ENCODE data around the gene SLC5A11.
"Not testable (repeated sequence)": the region's sequence is repeated elsewhere in the genome, so short reads cannot be mapped to it uniquely, and the experiment has no call there.

The SLC5A11 gene

DNA sequence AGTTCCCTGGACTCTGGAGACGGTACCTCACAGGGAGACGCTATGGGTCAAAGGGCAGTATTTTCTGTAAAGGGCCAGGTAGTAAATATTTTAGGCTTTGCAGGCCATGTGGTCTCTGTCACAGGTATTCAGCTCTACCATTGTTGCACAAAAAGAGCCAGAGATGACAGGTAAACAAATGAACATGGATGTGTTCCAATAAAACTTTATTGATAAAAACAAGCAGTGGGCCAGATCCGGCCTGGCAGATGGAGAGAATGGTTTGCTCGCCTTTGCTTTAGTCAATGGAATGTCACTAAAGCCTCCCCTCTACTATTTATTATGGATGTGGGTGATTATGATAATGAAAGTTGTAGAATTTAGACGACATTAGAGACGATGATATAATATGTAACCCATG is 8.9 kb upstream of the SLC5A11 start:
- no peak for DNase-seq

DNA sequence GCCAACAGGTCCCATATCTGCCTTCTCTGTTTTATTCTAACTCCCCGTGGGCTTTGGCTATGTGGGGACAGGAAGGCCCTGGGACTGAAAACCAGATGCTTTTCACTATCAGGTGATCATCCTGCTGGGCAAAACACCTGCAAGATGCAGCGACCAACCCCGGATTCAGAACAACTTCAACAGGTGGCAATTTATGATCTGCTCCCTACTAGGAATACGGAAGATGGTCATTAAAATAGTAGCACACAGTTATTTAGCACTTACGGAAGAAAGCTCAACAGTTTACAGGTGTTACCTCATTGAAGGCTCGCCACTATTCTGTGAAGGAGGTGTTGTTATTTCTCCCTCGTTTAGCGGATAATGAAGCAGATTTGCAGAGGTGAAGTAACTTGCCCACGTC is 7.8 kb upstream of the SLC5A11 start:
- DNase-seq: no peak

DNA sequence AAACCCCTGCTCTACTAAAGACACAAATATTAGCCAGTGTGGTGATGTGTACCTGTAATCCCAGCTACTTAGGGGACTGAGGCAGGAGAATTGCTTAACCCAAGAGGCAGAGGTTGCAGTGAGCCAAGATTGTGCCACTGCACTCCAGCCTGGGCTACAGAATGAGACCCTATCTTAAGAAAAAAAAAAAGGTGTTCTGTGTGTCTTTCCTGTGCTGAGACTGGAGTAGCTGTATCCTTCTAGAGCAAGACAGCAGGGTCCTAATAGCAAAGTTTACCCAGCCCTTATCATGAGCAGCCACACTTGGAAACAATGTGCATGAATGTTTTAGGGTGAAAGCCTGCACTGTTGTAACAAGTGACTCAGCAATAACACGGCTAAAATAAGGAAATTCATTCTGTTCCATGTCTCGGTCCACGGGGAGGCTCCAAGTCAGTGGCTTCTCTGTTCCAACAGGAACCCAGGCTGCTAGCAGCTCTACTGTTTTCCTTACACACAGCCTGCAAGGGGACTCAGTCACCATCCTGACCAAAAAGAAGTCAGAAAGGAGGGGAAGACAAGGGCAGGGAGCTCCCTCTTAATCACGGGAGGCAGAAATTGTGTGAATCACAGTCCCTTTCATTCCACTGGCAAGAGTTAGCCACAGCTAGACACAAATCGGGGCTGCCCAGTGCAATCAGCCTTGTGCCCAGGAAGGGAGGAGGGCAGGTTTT is 7.1 kb upstream of the SLC5A11 start:
- no peak for DNase-seq

DNA sequence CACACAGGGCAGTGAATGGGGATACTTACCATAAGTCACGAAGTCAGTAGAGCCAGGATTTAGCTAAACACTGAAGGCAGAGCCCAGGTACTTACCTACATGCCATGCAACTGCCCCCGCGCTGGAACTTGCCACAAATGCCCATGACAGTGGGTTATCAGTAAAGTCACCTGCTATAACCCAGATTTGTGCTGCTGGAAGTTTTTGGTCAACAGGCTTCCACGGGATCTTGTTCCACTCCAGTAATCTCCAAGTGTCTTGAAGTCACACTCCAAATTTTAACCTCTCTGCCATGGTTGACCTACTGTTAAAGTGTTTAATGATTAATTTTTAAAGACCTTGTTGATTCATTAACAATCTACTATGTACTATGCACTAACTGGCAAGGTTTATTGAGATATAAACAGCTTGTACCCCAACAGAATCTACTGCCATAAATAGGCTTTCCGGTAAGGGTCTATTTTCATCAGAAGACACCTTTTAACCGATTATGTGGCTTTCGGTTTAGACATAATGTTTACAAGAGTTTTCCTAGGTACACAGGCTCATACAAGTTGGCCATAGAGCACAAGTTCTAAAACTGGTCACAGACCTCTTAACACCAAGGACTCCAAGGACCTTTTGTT is 6.3 kb upstream of the SLC5A11 start:
- no peak for DNase-seq

DNA sequence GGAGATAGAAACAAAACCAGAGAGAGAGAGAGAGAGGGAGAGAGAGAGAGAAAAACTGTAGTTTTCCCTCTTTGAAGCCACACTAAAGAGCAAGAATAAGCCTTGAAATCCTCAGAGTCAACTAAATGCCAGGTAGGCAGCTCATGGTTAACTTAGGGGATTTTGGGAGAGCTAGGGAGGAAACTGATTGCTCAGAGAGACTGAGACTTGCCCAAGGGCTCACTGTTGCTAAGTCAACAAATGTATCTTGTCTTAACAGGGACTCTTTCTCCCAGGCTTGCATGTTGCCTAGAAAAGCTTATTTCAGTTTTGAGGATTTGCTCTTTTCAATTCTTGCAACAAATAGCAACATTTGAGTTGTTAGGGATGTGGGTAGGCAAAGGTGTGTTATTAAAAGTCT is 4.5 kb upstream of the SLC5A11 start:
- no peak for DNase-seq

DNA sequence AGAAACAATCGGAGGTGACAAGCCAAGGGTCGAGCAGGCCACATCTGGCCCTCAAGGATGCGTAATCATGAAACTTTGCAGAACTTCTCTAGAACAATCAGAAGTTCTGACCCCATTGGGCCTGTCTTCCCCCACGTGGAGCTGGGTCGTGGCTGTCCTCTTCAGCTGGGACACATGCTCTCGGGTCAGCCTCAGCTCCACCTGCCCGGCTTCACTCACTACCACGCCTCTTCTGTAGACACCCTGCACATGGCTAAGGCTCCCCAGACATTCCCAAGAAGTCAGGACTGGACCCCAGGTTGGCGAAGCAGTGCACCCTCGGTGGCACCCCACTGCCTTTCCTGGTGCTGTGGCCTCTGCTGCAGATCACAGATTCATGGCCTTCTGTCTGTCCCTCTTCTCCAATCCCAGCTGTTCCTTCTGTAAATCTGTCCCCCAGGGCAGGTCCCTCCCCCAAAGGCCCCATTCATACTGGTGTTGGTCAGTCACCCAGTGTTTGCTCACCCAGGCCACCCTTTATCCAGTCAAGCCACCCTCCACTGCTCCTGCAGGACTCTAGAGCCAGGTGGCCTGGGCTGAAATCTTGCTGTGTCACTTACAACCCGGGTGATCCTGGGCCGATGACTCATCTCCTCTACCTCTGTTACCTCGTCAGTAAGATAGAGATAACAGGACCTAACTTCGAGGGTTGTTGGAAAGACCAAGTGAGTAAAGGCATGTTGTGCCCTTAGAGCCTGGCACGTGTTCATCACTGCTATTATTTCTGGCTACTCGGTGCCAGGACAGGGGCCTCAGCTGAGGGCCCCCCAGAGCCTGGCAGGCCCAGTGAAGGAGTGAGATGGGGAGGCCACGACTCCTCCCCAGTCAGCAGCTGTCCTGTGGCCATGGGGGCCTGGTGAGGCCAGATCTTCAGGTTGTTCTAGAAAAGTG is 1.4 kb upstream of the SLC5A11 start:
- DNase-seq: no peak

DNA sequence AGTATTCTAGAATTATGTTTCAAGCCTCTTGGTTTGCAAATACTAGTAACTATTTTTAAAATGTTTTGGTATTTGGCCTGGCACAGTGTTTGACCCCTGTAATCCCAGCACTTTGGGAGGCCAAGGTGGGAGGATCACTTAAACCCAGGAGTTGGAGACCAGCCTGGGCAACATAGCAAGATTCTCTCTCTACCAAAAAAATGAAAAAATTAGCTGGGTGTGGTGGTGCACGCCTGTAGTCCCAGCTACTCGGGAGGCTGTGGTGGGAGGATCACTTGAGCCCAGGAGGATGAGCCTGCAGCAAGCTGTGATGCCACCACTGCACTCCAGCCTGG is 765 bp upstream of the SLC5A11 start:
- DNase-seq: not testable (repeated sequence)

DNA sequence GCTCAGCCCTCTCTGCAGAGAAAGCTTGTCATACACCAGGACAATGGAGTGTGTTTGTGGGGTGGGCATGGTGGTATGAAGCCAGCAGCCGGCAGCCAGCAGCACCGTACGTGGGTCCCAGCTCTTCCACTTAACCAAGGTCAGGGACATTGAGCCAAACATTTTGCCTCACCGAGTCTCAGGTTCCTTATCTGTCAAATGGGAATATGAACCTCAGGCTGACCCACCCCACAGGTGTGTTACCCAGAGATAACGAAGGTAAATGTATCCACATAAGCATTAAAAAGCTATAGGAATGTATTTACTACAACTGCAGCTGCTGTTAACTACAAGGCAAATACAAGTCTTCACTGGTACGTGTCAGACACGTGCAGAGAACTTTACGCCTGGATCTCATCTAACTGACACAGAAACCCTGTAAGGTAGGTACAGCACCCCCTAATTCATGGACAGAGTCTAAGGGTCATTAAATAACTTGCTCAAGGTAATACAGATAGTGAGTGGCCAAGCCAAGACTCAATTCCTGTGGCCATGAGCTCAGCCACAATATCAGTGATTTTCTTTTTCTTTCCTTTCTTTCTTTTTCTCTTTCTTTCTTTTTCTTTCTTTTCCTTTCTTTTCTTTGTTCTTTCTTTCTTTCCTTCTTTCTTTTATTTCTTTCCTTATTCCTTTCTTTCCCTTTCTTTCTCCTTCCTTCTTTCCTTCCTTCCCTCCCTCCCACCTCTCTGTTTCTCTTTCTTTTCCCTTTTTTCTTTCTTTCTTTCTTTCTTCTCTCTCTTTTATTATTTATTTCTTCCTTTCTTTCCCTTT is 990 bp downstream of the SLC5A11 start:
- no peak for DNase-seq

DNA sequence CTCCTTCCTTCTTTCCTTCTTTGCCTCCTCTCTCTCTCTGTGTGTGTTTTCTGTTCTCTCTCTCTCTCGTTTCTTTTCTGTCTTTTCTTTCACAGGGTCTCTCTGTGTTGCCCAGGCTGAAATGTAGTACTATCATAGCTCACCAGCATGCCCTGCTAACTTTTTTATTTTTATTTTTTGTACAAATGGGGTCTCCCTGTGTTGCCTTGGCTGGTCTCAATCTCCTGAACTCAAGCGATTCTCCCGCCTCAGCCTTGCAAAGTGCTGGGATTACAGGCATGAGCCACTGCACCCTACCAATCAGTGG is 1.5 kb downstream of the SLC5A11 start:
- DNase-seq: no peak

DNA sequence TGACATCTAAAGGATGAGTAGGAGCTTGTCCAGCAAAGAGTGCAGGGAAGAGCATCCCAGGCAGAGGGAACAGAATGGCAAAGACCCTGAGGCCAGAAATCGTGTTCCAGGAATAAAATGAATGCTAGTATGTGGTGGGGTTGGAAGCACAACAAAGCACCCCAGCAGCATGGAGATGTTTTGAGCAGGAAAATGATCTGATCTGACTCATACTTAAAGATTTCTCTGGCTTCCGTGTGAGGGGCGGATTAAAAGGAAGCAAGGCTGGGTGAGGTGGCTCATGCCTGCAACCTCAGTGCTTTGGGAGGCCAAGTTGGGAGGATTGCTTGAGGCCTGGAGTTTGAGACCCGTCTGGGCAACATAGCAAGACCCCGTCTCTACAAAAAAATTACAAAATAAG is 2.3 kb downstream of the SLC5A11 start:
- no peak for DNase-seq

DNA sequence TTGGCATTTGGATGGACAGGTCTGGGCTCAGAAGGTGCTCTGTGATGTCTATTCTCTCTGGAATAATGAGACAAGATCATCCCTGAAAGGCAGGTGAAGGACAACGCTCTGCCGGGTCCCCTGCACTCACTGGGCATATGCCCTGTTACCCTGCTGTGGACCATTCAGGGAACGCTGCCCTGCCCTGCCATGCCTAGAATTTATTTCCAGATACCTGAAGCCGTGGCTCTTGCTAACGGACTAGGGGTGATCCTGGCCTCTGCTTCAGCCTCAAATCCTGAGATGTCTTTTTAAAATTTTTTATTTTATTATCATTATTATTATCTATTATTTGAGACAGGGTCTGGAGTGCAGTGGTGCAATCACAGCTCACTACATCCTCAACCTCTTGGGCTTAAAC is 3.9 kb downstream of the SLC5A11 start:
- DNase-seq: no peak

DNA sequence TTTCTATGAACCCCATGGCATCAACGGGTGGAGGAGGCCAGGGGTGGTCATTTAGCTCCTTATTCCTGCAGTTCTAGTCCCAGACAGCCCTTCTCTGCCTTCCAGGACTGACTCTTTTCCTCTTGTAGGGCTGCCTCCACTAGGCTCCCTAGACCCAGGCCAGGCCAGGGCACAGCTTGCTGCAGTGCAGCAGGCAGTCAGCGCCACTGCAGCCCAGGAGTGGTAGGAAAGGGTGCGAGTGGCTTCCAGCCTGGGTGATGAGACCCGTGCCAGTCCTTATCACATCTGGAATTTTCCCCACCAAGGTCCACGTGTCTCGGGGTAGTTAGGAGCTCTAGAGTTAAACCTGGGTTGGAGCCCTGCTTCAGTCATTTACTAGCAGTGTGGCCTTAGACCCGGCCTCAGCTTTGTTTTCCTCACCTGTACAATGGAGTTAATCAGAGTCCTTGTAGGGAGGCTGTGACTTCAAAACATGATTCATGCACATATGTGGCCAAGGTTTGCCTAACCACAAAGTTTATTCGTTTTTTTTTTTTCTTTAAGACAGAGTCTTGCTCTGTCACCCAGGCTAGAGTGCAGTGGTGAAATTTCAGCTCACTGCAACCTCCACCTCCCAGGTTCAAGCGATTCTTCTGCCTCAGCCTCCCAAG is 4.7 kb downstream of the SLC5A11 start:
- no peak for DNase-seq

DNA sequence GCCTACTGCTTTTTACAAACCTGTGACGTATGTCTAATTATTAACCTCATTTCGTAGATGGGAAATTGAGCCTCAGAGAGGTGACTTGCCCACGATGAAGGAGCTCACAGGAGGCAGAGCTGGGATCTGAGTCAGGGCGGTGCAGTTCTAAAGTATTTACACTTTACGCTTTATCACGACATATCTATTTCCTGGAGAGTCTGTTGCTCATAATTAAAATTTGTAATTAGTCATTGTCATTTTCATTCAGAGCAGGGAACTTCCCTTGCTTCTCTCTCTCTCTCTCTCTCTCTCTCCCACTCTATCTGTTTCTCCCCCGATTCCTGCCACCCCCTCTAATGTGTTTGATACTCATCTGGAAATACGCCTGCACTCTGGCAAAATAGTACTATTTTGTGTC is 5.9 kb downstream of the SLC5A11 start:
- no peak for DNase-seq

DNA sequence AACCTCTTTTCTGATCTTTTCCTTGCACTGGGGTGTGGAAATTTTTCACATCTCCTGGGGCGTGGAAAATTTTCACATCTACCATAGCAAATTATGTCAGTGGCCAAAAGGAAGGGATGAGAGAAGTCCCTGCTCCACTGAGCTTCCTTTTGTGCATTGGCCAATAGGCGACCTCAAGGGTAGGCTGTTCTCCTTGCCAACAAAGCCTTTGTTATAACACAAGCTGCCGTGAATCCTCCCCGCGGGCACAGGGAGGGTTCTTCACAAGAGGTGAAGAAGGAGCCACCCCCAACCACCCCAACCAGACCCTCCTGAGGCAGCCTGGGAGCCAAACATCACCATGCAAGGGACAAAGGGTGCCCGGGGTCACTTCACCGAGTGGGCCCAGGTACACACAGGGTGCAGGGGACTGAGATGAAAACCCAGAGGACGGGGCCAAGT is 6.5 kb downstream of the SLC5A11 start:
- no peak for DNase-seq

DNA sequence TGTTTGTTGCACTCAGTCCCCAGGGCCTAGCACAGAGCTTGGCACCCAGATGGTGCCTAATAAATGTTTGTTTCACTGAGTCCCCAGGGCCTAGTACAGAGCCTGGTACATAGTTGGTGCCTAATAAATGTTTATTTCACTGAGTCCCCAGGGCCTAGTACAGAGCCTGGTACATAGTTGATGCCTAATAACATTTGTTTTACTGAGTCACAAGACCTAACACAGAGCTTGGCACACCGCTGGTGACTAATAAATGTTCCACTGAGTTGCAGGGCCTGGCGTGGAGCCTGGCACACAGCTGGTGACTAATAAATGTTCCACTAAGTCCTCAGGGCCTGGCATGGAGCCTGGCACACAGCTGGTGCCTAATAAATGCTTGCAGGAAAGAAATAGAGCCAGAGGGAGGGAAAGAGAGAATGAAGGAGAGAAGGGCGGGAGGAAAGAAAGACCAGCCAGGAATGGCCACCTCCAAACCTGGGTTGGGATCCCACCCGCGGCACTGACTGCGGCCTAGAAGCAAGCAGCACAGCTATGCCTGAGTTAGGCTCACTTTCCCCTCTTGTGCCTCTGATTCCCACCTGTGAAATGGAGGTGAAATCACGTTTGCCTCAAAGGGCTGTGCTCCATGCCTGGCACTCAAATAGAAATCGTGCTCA is 7.5 kb downstream of the SLC5A11 start:
- DNase-seq: no peak

DNA sequence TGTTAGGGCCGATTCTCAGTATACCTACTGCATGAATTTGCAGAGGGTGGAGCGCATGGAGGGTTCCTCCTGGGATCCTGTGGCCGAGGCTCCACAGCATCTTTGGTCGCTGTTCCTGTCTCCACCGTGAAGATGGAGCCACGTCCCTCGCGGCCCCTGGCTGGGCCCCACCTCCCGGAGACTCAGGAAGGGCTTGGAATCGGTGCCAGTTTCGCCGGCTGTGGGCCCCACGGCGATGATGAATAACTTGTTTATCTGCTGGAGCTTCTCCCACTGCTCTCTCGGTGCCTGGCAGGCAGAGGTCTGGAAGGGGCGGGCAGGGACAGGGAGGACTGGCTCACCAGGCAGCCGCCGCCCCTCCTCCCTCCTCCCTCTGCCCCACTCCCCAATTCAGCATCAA is 8.1 kb downstream of the SLC5A11 start:
- peak; percentile 10 for DNase-seq

DNA sequence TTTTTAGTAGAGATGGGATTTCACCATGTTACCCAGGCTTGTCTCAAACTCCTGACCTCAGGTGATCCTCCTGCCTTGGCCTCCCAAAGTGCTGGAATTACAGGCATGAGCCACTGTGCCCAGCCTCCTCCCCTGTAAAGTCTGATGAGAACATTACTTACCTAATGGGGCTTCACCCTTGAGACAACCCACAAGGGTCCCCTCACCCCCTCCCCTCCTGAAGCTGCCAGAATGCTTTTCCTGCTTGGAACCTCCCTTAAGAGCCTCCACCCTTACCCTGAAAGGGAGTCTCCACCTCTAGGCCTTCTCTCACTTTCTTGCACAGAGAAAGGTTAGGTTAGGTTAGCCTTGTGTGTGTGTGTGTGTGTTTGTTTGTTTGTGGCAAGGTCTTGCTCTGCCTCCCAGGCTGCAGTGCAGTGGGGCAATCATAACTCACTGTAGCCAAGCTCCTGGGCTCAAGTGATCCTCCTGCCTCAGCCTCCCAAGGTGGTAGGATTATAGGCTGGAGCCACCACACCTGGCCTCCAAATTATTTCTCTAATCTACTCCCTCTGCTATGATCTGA is 8.9 kb downstream of the SLC5A11 start:
- DNase-seq: no peak

DNA sequence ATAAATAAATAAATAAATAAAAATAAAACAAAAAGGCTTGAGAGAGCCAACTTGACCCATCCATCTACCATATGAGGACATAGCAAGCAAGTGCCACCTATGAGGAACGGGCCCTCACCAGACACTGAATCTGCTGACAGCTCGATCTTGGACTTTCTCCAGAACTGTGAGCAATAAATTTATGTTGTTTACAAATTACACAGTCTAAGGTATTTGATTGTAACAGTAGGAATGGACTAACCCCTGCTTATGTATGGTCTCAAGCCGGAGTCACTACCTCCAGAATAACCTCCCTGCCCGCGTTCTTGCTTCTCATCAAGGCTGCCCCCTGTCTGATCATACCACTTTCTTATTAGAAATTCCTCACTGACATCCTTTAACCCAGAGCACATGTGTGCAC is 9.9 kb downstream of the SLC5A11 start:
- DNase-seq: no peak

DNA sequence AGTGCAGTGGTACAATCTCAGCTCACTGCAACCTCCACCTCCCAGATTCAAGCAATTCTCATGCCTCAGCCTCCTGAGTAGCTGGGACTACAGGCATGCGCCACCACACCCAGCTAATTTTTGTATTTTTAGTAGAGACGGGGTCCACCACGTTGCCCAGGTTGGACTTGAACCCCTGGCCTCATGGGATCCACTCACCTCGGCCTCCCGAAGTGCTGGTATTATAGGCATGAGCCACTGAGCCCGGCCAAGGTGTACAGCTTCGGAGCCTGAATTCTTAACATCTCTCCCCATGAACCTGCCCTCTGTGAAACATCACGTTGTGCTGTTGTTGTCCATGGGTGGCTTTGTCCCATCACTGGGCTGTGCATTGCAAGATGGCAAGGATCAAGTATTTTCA is 11.1 kb downstream of the SLC5A11 start:
- DNase-seq: not testable (repeated sequence)

DNA sequence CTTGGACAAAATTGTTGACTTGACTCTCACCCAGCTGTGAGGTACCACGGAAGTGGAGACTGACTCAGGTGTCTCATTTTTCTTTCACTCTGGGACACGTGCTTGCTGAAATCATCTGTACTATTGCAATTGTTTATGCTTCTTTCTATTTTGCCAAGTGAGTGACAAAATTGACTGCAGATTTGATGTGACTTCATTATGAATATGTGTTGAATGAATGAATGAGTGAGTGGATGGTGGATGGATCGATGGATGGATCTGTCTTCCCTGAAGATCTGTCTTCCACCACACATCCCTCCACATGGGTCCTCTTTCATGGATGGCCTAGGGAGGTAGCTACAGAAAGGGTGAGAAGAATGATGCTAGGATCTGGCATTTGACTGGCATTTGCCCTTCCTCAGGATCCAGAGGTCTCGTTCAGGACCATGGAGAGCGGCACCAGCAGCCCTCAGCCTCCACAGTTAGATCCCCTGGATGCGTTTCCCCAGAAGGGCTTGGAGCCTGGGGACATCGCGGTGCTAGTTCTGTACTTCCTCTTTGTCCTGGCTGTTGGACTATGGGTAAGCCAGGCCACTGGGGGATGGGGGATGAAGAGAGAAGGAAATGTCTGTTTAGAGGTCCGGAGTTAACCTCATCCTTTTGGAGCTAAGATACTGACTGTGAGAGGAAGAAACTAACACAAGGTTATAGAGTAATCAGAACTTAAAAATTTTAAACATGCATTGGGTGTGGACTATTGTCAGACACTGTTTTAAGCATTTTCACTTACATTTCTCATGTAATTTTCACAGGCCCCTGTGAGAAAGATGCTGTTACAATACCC is 12.7 kb downstream of the SLC5A11 start:
- no peak for DNase-seq

DNA sequence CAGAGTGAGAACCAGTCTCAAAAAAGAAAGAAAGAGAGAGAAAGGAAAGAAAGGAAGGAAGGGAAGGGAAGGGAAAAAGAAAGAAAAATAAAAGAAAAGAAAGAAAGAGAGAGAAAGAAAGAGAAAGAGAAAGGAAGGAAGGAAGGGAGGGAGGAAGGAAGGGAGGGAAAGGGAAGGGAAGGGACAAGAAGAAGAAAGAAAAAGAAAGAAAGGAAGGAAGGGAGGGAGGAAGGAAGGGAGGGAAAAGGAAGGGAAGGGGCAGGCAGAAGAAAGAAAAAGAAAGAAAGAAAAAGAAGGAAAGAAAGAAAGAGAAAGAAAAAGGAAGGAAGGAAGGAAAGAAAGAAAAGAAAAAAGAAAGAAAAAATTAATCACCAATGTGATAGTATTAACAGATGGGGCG is 15.7 kb downstream of the SLC5A11 start:
- no peak for DNase-seq

Measured in NCI-H1105 treated with DMSO at 0.1 percent for 48 hours (cell line).